Measurements from ENCODE around the gene CTXND1.

DNA sequence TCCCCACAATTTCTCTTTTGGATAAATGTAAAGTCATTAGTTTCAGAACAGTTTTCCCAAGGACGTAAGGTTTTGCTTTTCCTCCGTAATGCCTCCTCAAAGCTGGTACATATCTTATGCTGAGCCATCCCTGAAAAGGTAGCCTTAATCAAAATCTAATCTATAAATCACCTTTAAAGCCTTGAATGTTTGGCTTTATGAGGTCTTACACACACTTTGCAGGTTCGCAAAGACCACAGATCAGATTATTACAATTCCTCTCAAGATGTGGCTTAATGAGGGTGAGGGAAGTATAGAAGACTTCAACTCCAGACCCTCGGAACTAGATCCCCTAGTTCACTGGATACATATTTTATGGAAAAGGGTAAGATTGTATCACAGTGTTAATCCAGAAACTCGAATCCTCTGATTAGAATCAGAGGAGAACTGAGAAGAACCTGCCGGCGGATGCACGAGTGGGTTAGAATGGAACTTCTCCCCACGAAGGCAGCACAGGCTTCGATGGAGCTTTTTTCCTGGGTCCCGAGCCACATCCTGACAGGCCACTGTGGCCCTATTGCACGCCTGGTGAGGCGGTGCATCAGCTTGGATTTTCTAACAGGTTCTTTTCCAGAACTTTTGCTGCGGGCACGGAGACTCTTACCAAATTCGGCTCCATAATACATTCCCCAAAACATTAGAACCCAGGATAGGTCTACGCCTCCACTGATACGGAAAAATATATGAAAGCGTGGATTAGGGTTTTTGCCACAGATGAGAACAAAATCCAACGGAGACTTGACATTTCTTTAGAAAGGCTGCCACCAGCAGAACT is 1.2 kb downstream of the CTXND1 start:
- TF ChIP-seq POLR2AphosphoS5 (IDR thresholded peaks at IDR 0.05; ENCODE audit: low read depth) (no peak), STAT1 (IDR thresholded peaks at IDR 0.05; ENCODE audit: unreplicated experiment) (no peak), ZNF114 (CRISPR knock-in tag; IDR thresholded peaks at IDR 0.05) (no peak), EZH2phosphoT487 (IDR thresholded peaks at IDR 0.05; ENCODE audit: unreplicated experiment) (no peak)
- TF ChIP-seq, protein P1, sequence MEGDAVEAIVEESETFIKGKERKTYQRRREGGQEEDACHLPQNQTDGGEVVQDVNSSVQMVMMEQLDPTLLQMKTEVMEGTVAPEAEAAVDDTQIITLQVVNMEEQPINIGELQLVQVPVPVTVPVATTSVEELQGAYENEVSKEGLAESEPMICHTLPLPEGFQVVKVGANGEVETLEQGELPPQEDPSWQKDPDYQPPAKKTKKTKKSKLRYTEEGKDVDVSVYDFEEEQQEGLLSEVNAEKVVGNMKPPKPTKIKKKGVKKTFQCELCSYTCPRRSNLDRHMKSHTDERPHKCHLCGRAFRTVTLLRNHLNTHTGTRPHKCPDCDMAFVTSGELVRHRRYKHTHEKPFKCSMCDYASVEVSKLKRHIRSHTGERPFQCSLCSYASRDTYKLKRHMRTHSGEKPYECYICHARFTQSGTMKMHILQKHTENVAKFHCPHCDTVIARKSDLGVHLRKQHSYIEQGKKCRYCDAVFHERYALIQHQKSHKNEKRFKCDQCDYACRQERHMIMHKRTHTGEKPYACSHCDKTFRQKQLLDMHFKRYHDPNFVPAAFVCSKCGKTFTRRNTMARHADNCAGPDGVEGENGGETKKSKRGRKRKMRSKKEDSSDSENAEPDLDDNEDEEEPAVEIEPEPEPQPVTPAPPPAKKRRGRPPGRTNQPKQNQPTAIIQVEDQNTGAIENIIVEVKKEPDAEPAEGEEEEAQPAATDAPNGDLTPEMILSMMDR (conservative IDR thresholded peaks at IDR 0.05; ENCODE audit: low read depth in 2 of 2), result no peak
- TF ChIP-seq, protein P2, sequence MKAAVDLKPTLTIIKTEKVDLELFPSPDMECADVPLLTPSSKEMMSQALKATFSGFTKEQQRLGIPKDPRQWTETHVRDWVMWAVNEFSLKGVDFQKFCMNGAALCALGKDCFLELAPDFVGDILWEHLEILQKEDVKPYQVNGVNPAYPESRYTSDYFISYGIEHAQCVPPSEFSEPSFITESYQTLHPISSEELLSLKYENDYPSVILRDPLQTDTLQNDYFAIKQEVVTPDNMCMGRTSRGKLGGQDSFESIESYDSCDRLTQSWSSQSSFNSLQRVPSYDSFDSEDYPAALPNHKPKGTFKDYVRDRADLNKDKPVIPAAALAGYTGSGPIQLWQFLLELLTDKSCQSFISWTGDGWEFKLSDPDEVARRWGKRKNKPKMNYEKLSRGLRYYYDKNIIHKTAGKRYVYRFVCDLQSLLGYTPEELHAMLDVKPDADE (IDR thresholded peaks at IDR 0.05), result no peak

Measured in GM23338 (cell line).